IPS DF 6.9 (cell line): Measurements from ENCODE around the gene MAML3.

Experiments
- DNase-seq: peaks from one replicate; pipeline ENCODE4 v3.0.0-alpha.2; 2013; ENCODE audit warnings: low read depth, low spot score
- H3K27ac ChIP-seq: one replicate; pipeline ENCODE4 v1.5.1; 2013; ENCODE audit warnings: low read length, control low read depth
- H3K27me3 ChIP-seq: 2 replicates; pipeline ENCODE4 v1.6.1; 2013; ENCODE audit warnings: mild to moderate bottlenecking, low read length; ENCODE audit not compliant: control insufficient read depth, insufficient read depth
- H3K36me3 ChIP-seq: 2 replicates; pipeline ENCODE4 v1.6.1; 2013; ENCODE audit warnings: low read length; ENCODE audit not compliant: control insufficient read depth, insufficient read depth
- H3K4me1 ChIP-seq: 2 replicates; pipeline ENCODE4 v1.6.1; 2013; ENCODE audit warnings: low read length; ENCODE audit not compliant: control insufficient read depth, insufficient read depth
- H3K4me3 ChIP-seq: 2 replicates; pipeline ENCODE4 v1.5.1; 2013; ENCODE audit warnings: mild to moderate bottlenecking, low read length
- H3K9me3 ChIP-seq: 2 replicates; pipeline ENCODE4 v1.6.1; 2013; ENCODE audit warnings: low read length, inconsistent platforms; ENCODE audit not compliant: control insufficient read depth, insufficient read depth
- WGBS: extraction: QIAGEN DNeasy Blood & Tissue Kit; methylation state at CpG from one replicate; pipeline ENCODE4 v1.1.7; 2013; ENCODE audit warnings: mixed read lengths, missing lambda C conversion rate; ENCODE audit not compliant: insufficient read length, insufficient coverage; 5-methylcytosine and 5-hydroxymethylcytosine counted together

The MAML3 gene

DNA sequence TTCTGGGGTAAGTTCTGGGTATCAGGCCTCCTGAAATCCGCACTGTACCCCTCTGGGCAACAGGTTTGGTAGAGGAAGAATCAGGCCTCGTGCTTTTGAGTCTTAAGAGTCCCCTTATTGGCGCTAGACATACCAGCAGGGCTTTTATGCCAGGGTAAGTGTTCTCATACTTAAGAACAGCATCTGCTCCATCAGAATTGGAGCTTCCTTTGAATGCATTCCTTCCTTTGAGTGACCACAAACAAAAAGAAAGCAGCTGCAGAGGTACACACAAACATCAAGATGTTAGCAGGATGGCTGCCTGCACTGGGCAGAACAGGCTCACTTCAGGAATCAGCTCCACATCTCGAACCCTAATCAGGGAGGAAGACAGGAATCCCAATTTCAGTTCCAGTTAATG, 331.6 kb downstream of the MAML3 start:
- WGBS: no CpG with 5 or more reads among the region's 4 CpGs
- DNase-seq: no peak
- H3K4me3 ChIP-seq: no peak overlapping the region
- no peaks in the 10 kb centered on the region for H3K36me3 ChIP-seq
- H3K27me3 ChIP-seq: no peaks in the 10 kb centered on the region
- no peaks in the 10 kb centered on the region for H3K9me3 ChIP-seq
- H3K4me1 ChIP-seq: peaks cover 9% of the 10 kb centered on the region; the same call in 1 of the 2 replicates
- no peak overlapping the region for H3K27ac ChIP-seq

DNA sequence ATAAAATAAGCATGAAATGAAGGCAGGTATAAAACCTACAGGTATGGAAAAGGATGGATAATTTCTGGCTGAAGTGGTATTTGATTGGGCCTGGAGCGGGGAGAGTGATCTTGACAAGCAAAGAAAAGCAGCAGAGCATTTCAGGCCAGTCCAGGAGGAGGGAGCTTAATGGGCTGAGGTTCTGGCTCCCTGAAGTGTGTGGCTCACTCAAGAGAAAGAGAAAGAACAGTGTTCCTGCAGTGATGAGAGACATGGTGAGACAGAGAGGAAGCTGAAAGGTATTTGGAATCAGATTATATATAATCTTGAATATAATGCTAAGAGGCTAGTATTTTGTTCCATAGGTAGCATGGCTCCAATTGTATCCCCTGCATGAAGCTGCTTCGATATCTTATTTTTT, 334.9 kb downstream of the MAML3 start:
- H3K4me3 ChIP-seq: no peak overlapping the region
- H3K9me3 ChIP-seq: no peaks in the 10 kb centered on the region
- no peak for DNase-seq
- no peak overlapping the region for H3K27ac ChIP-seq
- H3K4me1 ChIP-seq: peaks cover 10% of the 10 kb centered on the region; the same call in 1 of the 2 replicates
- H3K36me3 ChIP-seq: no peaks in the 10 kb centered on the region
- no peaks in the 10 kb centered on the region for H3K27me3 ChIP-seq
- no CpG with 5 or more reads among the region's 2 CpGs for WGBS

DNA sequence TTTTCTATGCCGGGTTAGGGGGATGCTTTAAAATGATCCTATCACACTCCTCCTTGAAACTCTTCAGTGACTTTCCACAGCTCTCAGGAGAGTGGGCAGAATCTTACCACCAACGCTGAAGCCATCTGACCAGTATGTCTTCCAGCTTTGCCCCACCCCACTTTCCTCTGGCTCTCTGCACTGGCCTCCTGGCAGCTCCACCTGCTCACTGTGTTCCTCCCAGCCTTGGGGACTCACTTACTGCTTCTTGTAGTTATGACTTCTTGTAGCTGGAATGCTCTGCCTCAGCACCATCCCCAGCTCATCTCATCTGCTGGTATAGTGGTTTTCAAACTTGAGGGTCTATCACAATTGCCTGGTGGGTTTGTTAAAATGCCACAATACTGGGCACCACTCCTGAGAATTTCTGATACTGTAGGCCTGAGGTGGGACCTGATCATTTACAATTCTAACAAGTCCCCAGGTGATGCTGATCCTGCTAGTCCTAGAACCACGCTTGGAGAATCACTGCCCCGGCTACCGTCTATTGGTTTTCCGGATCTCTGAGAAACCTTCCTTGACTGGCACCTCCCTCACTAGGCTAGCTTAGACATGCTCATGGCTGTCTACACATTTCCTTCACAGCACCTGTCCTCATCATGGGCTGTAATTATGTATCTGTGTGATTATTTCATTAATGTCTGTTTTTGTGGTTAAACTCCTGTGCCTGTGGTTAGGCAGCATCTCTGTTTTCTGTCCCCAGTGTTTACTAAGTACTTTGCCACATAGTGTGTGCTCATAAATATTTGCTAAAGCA, 336.1 kb downstream of the MAML3 start:
- H3K27me3 ChIP-seq: no peaks in the 10 kb centered on the region
- WGBS: no CpG with 5 or more reads among the region's 6 CpGs
- DNase-seq: no peak
- H3K9me3 ChIP-seq: no peaks in the 10 kb centered on the region
- peaks cover 5% of the 10 kb centered on the region; the same call in 1 of the 2 replicates for H3K4me1 ChIP-seq
- H3K27ac ChIP-seq: no peak overlapping the region
- H3K4me3 ChIP-seq: no peak overlapping the region
- no peaks in the 10 kb centered on the region for H3K36me3 ChIP-seq

DNA sequence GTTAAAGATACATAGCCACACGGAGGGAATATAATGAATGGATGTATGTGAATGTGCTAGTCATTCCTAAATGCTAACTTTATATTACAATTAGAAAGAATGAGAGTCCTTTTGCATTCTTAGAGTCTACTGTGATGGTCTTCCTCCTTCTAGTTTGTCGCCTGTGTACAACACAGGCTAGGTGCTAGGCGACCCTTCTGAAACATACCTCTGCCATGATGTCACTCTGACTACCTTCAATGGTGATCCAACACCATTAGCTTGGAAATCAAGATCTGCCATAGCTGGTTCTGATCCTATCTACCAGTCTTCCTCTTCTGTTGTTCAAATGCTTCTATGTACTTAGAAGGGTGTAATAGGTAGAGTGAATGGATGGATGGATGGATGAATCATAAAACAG, 337.1 kb downstream of the MAML3 start:
- no peaks in the 10 kb centered on the region for H3K27me3 ChIP-seq
- H3K36me3 ChIP-seq: no peaks in the 10 kb centered on the region
- H3K4me1 ChIP-seq: peaks cover 5% of the 10 kb centered on the region; the same call in 1 of the 2 replicates
- DNase-seq: no peak
- H3K4me3 ChIP-seq: no peak overlapping the region
- no peak overlapping the region for H3K27ac ChIP-seq
- no CpG with 5 or more reads among the region's 3 CpGs for WGBS
- H3K9me3 ChIP-seq: no peaks in the 10 kb centered on the region

DNA sequence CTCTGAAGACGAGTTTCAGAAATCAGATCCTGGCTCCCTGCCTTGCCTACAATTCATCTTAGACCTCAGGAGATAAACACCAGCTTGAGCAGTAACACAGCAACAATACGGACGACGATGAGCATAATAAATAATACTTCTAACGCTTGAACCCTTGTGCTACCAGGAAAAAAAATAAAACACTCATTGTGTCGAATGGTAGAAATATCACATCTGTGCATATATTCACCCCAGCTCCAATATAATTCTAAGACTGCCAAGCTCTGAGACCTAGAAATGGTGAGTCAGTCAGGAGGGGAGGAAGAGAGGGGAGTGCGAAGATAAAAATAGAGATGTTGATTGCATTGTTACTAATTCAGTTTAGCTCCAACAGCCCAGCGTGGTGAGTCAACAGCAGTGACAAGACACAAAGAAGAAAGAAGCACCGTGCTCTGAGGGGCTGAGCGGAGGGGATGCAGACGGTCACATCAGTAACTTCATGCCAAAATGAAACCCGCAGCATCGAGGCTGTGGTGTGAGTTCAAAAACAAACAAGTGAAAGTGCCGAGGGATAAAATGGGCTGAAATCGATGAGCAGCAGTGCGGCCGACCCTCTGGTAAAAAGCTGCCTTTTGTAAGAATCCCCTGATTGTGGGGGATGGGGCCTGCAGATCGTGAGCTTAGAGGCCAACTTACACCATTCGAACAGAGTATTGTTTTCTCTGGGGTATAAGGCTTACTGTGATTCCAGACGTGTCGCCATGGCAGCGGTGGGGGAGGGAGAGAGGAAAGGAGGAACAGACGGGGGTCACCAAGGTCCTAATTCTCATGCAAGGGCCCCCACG, 338.0 kb downstream of the MAML3 start:
- DNase-seq: no peak
- Histone ChIP-seq H3K4me1 (peaks cover 5% of the 10 kb centered on the region; the same call in 1 of the 2 replicates), H3K27me3 (no peaks in the 10 kb centered on the region), H3K9me3 (no peaks in the 10 kb centered on the region), H3K27ac (no peak overlapping the region), H3K4me3 (no peak overlapping the region; the same call in 1 of the 2 replicates), H3K36me3 (no peaks in the 10 kb centered on the region)
- WGBS: no CpG with 5 or more reads among the region's 24 CpGs

DNA sequence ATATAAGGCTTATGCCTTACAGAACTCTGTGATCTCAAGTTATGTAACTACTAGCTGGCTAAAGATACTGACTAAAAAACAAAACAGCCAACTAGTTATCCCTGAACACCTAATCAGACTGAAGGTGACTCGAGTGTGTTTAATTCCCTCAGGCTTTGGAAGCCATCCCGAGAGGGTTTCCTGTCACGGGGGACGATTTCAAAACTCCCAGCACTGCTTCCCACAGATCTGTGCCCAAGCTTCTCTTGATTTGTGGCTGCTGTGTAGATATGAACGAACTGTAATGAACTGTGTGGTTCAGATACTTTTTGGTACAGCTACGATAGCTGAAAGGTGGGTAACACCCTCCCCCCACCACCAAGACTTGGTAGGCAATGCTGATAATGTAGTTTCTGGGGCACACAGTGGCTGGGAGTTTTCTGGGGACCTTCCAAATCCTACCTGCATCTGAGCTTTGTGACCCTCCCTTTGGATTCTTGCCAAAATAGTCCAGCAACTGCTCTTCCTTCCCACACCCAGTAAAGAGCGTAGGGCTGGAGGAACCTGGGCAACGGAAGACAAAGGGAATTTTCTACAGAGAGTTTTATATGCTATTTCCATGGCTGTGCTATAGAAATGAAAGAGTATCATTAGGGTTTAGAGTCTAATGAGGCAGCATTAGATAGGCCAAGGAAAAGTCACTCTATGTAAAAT, 339.5 kb downstream of the MAML3 start:
- Histone ChIP-seq H3K9me3 (no peaks in the 10 kb centered on the region), H3K4me1 (peaks cover 5% of the 10 kb centered on the region; the same call in 1 of the 2 replicates), H3K36me3 (no peaks in the 10 kb centered on the region), H3K27me3 (no peaks in the 10 kb centered on the region), H3K27ac (no peak overlapping the region), H3K4me3 (no peak overlapping the region)
- DNase-seq: no peak
- no CpG with 5 or more reads among the region's 8 CpGs for WGBS

DNA sequence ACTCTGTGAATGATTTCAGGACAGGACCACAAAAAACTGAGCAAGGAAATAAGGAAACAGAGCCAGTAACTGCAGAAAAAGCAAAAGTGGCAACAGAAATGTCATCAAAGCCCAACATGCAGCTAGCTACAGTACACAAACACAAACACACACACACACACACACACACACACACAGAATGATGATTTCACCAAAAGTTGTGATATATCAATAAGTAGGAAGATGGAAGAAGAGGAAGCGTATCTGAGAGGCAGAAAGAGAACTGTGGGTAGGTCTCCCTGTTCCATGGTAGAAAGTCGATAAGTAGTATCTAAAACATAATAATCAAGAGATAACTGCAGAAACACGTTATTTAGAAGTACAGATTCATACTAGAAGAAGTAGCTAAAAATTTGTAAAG, 340.1 kb downstream of the MAML3 start:
- Histone ChIP-seq H3K4me1 (peaks cover 5% of the 10 kb centered on the region; the same call in 1 of the 2 replicates), H3K9me3 (no peaks in the 10 kb centered on the region), H3K4me3 (no peak overlapping the region), H3K27me3 (no peaks in the 10 kb centered on the region), H3K27ac (no peak overlapping the region), H3K36me3 (no peaks in the 10 kb centered on the region)
- no CpG with 5 or more reads among the region's 3 CpGs for WGBS
- no peak for DNase-seq

DNA sequence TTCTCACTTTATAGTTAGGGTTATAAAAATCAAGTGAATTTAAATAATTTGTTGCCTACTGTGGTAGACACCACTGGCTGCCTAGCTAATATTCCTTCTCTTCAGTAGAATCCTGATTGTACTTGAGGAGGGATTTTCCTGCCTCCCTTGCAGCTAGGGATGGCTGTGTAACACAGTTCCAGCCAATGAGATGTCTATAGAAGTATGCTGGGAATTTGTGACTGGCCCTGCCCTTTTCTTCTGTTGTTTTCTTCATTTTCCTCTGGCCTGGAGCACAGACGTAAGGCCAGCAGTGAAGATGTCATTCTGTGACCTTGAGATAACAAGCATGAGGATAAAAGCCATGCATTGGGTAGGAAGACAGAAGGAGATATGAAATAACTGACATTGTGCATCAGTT, 343.3 kb downstream of the MAML3 start:
- H3K4me1 ChIP-seq: 0 out of 2 replicates have a peak, but pooled peaks cover 2% of the 10 kb centered on the region
- H3K36me3 ChIP-seq: no peaks in the 10 kb centered on the region
- no peak overlapping the region for H3K27ac ChIP-seq
- H3K27me3 ChIP-seq: no peaks in the 10 kb centered on the region
- DNase-seq: no peak
- no peak overlapping the region for H3K4me3 ChIP-seq
- no CpG with 5 or more reads among the region's 1 CpG for WGBS
- H3K9me3 ChIP-seq: no peaks in the 10 kb centered on the region

DNA sequence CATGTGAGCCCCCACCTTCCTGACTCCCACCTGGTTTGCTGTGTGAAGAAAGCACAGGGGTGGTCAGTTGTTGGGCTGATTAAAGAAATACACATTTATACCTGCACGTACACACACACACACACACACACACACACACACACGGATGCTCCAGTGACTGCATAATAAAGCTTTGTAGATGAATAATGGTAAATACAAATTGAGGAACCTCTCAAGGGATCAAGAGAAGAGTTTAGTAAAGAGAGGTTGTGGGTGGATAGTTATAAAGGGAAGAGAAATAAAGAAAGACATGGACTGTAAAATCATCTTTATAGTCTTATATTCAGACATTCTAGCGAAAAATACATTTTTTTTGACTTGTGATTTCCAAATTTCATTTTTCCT, 344.2 kb downstream of the MAML3 start:
- Histone ChIP-seq H3K4me1 (0 out of 2 replicates have a peak, but pooled peaks cover 2% of the 10 kb centered on the region), H3K9me3 (no peaks in the 10 kb centered on the region), H3K36me3 (no peaks in the 10 kb centered on the region), H3K27me3 (no peaks in the 10 kb centered on the region), H3K27ac (no peak overlapping the region), H3K4me3 (no peak overlapping the region)
- no CpG with 5 or more reads among the region's 3 CpGs for WGBS
- DNase-seq: no peak
